Uterus (tissue), 2 donors: ENCODE results near the gene ATP6V1A.

ENCODE experiments used
- POLR2A ChIP-seq, 2 donors: fragments of 450-650 bp; IDR thresholded peaks; one replicate each; pipeline ENCODE4 v1.6.1; 2016; ENCODE audit warnings: antibody characterized with exemption in 2 of 2, mild to moderate bottlenecking in 1 of 2, moderate library complexity in 1 of 2
- TF ChIP-seq, protein P1 (sequence below), 4 experiments: fragments of 200-600 bp in 2 of 4; fragments of 450-650 bp in 2 of 4; sonication (generic) in 2 of 4; IDR thresholded peaks; one replicate each; pipeline ENCODE4 v1.5.1; 2016 to 2019; ENCODE audit warnings: antibody characterized with exemption in 4 of 4, mild to moderate bottlenecking in 2 of 4, moderate library complexity in 1 of 4

DNA sequence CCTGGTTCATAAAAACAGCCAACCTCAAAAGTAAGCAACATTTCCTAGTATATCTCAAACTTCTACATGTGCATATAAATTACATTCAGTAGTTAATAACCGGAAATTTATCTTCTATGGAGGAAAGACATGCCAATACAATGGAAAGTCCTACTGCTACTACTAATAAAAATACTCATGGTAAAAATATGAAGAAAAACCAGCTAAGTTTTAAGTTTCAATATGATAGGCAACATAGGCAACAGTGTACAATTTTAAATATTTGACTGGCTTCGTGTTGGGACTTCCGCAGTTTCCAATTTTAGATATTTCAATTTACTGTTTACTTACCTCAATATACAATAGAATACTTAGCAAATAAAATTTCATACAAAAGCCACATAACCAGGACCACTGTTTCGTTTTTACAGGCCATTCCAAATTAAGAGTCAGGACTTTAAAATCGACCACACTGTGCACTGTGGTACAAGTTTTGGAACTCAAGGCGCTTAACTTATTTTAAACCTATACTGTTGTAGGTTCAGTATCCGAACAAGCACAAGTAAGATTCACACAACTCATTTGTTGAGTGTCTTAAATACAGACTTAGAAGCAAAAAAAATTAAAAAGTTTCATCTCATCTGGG, 3.7 kb upstream of the ATP6V1A start:
- TF ChIP-seq, protein P1, sequence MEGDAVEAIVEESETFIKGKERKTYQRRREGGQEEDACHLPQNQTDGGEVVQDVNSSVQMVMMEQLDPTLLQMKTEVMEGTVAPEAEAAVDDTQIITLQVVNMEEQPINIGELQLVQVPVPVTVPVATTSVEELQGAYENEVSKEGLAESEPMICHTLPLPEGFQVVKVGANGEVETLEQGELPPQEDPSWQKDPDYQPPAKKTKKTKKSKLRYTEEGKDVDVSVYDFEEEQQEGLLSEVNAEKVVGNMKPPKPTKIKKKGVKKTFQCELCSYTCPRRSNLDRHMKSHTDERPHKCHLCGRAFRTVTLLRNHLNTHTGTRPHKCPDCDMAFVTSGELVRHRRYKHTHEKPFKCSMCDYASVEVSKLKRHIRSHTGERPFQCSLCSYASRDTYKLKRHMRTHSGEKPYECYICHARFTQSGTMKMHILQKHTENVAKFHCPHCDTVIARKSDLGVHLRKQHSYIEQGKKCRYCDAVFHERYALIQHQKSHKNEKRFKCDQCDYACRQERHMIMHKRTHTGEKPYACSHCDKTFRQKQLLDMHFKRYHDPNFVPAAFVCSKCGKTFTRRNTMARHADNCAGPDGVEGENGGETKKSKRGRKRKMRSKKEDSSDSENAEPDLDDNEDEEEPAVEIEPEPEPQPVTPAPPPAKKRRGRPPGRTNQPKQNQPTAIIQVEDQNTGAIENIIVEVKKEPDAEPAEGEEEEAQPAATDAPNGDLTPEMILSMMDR (IDR thresholded peaks at IDR 0.05), result no peak
- no peak for TF ChIP-seq POLR2A (IDR thresholded peaks at IDR 0.05)
